ENCODE results near the gene FGF1. TPM values are rescaled to one million over a fixed set of nuclear protein-coding genes. Genes with fewer than 3 reads are reported as not detected.

The FGF1 gene
- total RNA-seq, 4 donors from 2014 or later = 0.38 to 5.4 (median 0.65) TPM

DNA sequence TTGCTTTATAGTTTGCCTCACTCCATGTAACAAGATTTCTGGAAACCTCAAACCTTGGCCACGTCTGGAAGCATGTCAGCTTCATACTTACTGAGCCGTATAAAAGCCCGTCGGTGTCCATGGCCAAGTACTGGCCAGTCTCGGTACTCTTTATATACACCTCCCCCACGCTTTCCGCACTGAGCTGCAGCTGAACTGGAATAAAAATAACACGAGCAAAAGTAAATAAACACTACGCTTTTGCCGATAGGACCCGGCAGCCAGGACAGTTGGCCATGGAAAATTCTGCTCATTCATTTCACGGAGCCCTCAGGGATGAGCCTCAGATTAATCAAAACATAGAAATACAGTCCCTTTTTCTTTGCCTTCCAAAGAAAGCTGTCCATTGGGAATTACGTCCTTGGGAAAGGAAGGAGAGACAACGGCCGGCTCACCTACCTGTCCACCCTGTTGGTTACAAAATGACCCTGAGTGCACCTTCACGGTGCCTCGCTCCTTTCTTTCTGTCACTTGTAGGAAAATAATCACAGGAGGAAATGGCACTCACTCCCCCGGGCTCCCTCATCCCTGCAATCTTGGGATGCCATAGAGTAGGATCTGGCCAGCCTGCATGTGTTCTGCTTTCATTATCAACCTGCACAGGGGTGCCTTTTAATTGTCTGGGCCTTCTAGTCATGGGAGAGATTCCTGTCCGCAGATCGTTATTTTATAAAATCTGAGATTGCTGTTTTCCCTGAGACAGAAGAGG is 85.1 kb downstream of the FGF1 start:
- peak in 1 of 2 donors; percentile 84 for DNase-seq (ENCODE audit: low spot score in 2 of 2)
- intact Hi-C loops (cut with DNase I; ENCODE audit: low total_unique reads) = no loop called here
- 43% methylated on average over 20 of the region's 20 CpGs for WGBS, 2 donors
- no peak for TF ChIP-seq POLR2A (IDR thresholded peaks at IDR 0.05)
- TF ChIP-seq, protein P1, sequence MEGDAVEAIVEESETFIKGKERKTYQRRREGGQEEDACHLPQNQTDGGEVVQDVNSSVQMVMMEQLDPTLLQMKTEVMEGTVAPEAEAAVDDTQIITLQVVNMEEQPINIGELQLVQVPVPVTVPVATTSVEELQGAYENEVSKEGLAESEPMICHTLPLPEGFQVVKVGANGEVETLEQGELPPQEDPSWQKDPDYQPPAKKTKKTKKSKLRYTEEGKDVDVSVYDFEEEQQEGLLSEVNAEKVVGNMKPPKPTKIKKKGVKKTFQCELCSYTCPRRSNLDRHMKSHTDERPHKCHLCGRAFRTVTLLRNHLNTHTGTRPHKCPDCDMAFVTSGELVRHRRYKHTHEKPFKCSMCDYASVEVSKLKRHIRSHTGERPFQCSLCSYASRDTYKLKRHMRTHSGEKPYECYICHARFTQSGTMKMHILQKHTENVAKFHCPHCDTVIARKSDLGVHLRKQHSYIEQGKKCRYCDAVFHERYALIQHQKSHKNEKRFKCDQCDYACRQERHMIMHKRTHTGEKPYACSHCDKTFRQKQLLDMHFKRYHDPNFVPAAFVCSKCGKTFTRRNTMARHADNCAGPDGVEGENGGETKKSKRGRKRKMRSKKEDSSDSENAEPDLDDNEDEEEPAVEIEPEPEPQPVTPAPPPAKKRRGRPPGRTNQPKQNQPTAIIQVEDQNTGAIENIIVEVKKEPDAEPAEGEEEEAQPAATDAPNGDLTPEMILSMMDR (IDR thresholded peaks at IDR 0.05) = no peak
- no peak overlapping the region for H3K4me3 ChIP-seq (ENCODE audit: low read depth, poor library complexity, severe bottlenecking)

DNA sequence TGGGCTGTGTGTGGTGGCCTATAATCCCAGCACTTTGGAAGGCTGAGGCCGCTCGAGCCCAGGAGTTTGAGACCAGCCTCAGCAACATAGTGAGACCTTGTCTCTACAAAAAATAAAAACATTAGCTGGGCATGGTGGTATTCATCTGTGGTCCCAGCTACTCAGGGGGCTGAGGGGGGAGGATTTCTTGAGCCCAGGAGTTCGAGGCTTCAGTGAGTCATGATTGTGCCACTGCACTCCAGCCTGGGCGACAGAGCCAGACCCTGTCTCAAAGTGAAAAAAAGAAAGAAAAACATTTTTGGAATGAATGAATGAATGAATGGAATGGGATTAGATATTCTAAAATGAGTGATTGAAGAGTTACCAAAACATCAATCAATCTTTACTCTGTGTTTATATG is 85.8 kb downstream of the FGF1 start:
- WGBS, 2 donors = 68 to 75% methylated on average over 4 of the region's 4 CpGs
- H3K4me3 ChIP-seq (ENCODE audit: low read depth, poor library complexity, severe bottlenecking) = no peak overlapping the region
- no peak for DNase-seq (ENCODE audit: low spot score in 2 of 2)
- intact Hi-C loops (cut with DNase I; ENCODE audit: low total_unique reads) = no loop called here
- TF ChIP-seq POLR2A (IDR thresholded peaks at IDR 0.05) = no peak
- TF ChIP-seq, protein P1 (IDR thresholded peaks at IDR 0.05) = no peak

DNA sequence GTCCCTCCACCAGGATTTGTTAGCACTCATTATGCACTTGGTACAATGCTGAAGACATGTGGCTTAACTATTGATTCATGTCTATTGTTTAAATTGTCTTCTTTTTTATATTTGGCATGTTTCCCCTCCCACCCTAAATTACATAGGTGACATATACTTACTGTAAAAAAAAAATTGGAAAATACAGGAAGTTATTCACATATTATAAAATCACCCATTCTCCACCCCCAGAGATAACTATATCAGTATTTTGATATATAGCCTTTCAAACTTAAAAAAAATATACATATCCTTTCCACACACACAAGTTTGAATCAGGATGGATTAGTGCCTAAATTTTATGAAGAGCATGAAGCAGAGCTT is 87.6 kb downstream of the FGF1 start:
- TF ChIP-seq, protein P1 (IDR thresholded peaks at IDR 0.05) = no peak
- no peak for TF ChIP-seq POLR2A (IDR thresholded peaks at IDR 0.05)
- no peak overlapping the region for H3K4me3 ChIP-seq (ENCODE audit: low read depth, poor library complexity, severe bottlenecking)
- intact Hi-C loops (cut with DNase I; ENCODE audit: low total_unique reads) = no loop called here
- DNase-seq (ENCODE audit: low spot score in 2 of 2) = no peak

DNA sequence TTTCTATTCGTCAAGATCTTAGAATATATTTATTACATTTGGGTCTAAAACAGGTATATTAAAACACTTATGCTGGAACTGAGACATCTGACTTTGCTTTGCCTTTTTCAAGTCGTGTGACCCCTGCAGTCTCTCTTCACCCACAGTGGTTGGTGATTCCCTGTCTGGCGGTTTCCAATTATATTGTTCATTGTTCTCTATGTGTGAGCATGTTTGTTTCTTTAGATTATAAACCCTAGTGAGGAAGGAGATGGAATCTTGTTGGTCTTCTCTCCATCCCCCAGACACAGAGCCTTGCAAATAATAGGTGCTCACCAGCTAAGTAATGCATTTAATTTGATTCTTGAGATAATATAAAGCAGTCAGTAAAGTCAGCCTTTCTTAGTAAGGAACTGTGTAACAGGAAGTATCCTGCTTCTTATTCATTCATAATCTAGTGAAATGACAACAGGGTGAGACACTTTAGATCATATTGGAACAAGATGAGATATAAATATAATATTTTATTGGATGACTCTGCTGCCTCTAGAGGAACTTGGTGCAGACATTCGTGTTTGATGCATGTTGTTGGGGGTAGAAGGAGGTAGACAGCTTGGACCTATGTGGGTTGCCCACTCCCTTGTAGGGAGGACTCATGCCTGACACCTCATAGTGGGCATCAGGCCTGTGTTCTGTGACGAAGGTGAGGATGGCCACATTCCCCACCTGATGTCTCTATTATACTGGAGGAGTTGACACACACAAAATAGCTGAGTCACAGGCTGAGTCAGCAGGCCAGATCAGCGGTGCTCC is 88.1 kb downstream of the FGF1 start:
- TF ChIP-seq, protein P1 (IDR thresholded peaks at IDR 0.05) = no peak
- TF ChIP-seq POLR2A (IDR thresholded peaks at IDR 0.05) = no peak
- H3K4me3 ChIP-seq (ENCODE audit: low read depth, poor library complexity, severe bottlenecking) = no peak overlapping the region
- DNase-seq (ENCODE audit: low spot score in 2 of 2) = no peak
- intact Hi-C loops (cut with DNase I; ENCODE audit: low total_unique reads) = no loop called here
- WGBS, 2 donors = 45 to 59% methylated on average over 6 of the region's 6 CpGs

DNA sequence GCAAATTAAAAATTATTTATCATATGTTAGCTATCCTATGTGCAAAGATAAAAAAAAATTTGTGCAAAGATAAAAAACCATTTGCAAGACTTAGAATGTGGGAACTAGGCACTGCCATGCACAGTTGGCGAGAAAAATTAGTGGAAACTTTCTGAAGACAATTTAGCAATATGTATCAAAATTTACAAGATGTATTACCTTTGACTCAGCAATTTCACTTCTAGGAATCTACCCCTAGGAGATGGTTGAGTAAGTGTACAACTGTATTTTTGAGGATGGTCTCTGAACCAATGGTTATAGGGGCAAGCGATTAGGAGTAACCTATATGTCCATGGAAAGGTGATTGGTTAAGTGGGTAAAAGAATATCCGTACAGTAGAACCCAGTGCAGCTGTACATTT is 88.9 kb downstream of the FGF1 start:
- DNase-seq (ENCODE audit: low spot score in 2 of 2) = no peak
- 89 to 96% methylated on average over 3 of the region's 3 CpGs for WGBS, 2 donors
- TF ChIP-seq, protein P1 (IDR thresholded peaks at IDR 0.05) = no peak
- no peak for TF ChIP-seq POLR2A (IDR thresholded peaks at IDR 0.05)
- intact Hi-C loops (cut with DNase I; ENCODE audit: low total_unique reads) = no loop called here
- H3K4me3 ChIP-seq (ENCODE audit: low read depth, poor library complexity, severe bottlenecking) = no peak overlapping the region
